K562 (cell line): ENCODE measurements around the gene LDLRAD3. TPM values are rescaled to one million over a fixed set of nuclear protein-coding genes. Genes with fewer than 3 reads are reported as not detected.

Experiments
- HMGXB4 ChIP-seq: sonication (generic); formaldehyde crosslinking; IDR thresholded peaks from 2 replicates; pipeline ENCODE4 v1.8.1; 2023; ENCODE audit warnings: mild to moderate bottlenecking, missing genetic modification reagents
- IRF9 ChIP-seq: fragments of 450-650 bp; IDR thresholded peaks from 2 replicates; pipeline ENCODE4 v1.6.1; 2016; ENCODE audit warnings: missing biosample characterization, missing genetic modification characterization
- KDM1A ChIP-seq, 2 experiments: fragments of 450-650 bp; IDR thresholded peaks; 2 replicates each; pipeline ENCODE4 v1.6.1; 2016; ENCODE audit warnings: mild to moderate bottlenecking in 2 of 2
- MLX ChIP-seq, 2 experiments: fragments of 450-650 bp in 1 of 2; sonication (generic) in 1 of 2; formaldehyde crosslinking; conservative IDR thresholded peaks; 2 replicates each; pipeline versions ENCODE4 v1.4.0 to v1.8.1; 2020 to 2022; ENCODE audit warnings: mild to moderate bottlenecking in 1 of 2, missing genetic modification reagents in 1 of 2
- PATZ1 ChIP-seq: fragments of 250-450 bp; sonication (Bioruptor Pico); IDR thresholded peaks from 2 replicates; pipeline ENCODE4 v1.5.0; 2020; ENCODE audit warnings: mild to moderate bottlenecking, borderline replicate concordance
- SMAD3 ChIP-seq: fragments of 450-650 bp; formaldehyde crosslinking; conservative IDR thresholded peaks from 2 replicates; pipeline ENCODE4 v1.4.0; 2020; ENCODE audit warnings: mild to moderate bottlenecking
- TCF3 ChIP-seq: sonication (generic); formaldehyde crosslinking; IDR thresholded peaks from 2 replicates; pipeline ENCODE4 v1.4.0; 2020; ENCODE audit warnings: mild to moderate bottlenecking, missing genetic modification reagents
- ZBTB2 ChIP-seq: fragments of 450-650 bp; IDR thresholded peaks from 2 replicates; pipeline ENCODE4 v1.6.1; 2016; ENCODE audit warnings: antibody characterized with exemption
- ZNF316 ChIP-seq: fragments of 450-650 bp; IDR thresholded peaks from 2 replicates; pipeline ENCODE4 v1.6.1; 2016
- polyA plus RNA-seq, 8 experiments: library from polyadenylated mRNA; depleted of rRNA in 4 of 8; stranded (reverse) in 5 of 8; unstranded in 3 of 8; fragments of >200 nt; fragmentation: Nextera tagmentation in 2 of 8; fragmentation: Illumina TruSeq in 1 of 8; extraction: Ambion mirVana in 2 of 8; extraction: Trizol in 1 of 8; gene quantifications; 2 replicates each; pipeline versions ENCODE4 v1.2.1 to v1.2.3, GENCODE V29; 2011 to 2014; ENCODE audit warnings: inconsistent platforms in 1 of 8, missing spikeins in 1 of 8
- total RNA-seq, 7 experiments: library from RNA; depleted of rRNA in 6 of 7; stranded (reverse); fragments of >200 nt in 6 of 7; fragmentation: Illumina TruSeq in 2 of 7; extraction: Trizol in 2 of 7; gene quantifications; 2 replicates each; pipeline versions ENCODE4 v1.2.1 to v1.2.3, GENCODE V29; 2011 to 2021; ENCODE audit warnings: low replicate concordance in 1 of 7

LDLRAD3 gene
- total and polyA plus RNA-seq, 9 of the 15 experiments (the other 6 are each of a cell fraction or from before 2014, with no cell fraction given) = 0.73 to 7.2 (median 3.5) TPM

GRCh38 chr11:36108881-36109589 is 165.2 kb downstream of the LDLRAD3 start (continued):
- TF ChIP-seq MLX (CRISPR knock-in tag; conservative IDR thresholded peaks at IDR 0.05) = no peak
- TF ChIP-seq KDM1A (IDR thresholded peaks at IDR 0.05) = peak in 1 of 2 experiments; percentile 44; a peak in 1 of 4 replicates
- peak; percentile 79 for TF ChIP-seq ZNF316
- TF ChIP-seq PATZ1 (CRISPR knock-in tag) = no peak; the same call in 1 of the 2 replicates
- TF ChIP-seq SMAD3 (CRISPR knock-in tag) = 0 out of 2 replicates have a peak, but pooled peaks have one; percentile 30
- TF ChIP-seq HMGXB4 (CRISPR knock-in tag) = no peak
- TF ChIP-seq TCF3 = no peak
- TF ChIP-seq IRF9 = no peak
- no peak for TF ChIP-seq ZBTB2
